Measurements from ENCODE around the gene LCP2. TPM values are rescaled to one million over a fixed set of nuclear protein-coding genes. Genes with fewer than 3 reads are reported as not detected.
A peak's percentile ranks its signal among the peaks of the same experiment; 100 is the strongest.

LCP2 gene
- total RNA-seq, 1 experiment from 2014 or later, result 0.72 TPM

GRCh38 chr5:170338933-170339779 lies 41.6 kb upstream of the LCP2 start:
- H3K9me3 Mint-ChIP-seq, result peaks cover 23% of the 10 kb centered on the region
- no peak overlapping the region for H3K27ac Mint-ChIP-seq
- ChIA-PET POLR2A (interaction anchor here (1.1 kb wide), 1 partner anchor 113 kb away, joined by 3 read pairs; no protein-coding TSS in a partner anchor), CTCF (interaction anchor here (0.6 to 6.8 kb wide), 38 partner anchors 9 to 178 kb away, joined by 3 to 92 read pairs (median 5); partner anchors contain the start of genes C5orf58, KCNMB1 and LCP2)
- peak; percentile 84 for ATAC-seq
- DNase-seq (ENCODE audit: low spot score), result peak; percentile 64
- H3K27me3 Mint-ChIP-seq (ENCODE audit: low read depth), result no peaks in the 10 kb centered on the region; the same call in none of the 2 replicates
- TF ChIP-seq NR3C1 (CRISPR knock-in tag; conservative IDR thresholded peaks at IDR 0.05; ENCODE audit: low read depth) (no peak), FOXJ3 (CRISPR knock-in tag; IDR thresholded peaks at IDR 0.05; ENCODE audit: borderline replicate concordance) (no peak), ERG (CRISPR knock-in tag; IDR thresholded peaks at IDR 0.05) (no peak), ZNF138 (CRISPR knock-in tag; conservative IDR thresholded peaks at IDR 0.05) (no peak), SP1 (CRISPR knock-in tag; conservative IDR thresholded peaks at IDR 0.05) (0 out of 2 replicates have a peak, but pooled peaks have one; percentile 31), CBFB (CRISPR knock-in tag; IDR thresholded peaks at IDR 0.05; ENCODE audit: low read depth) (no peak), ETV6 (CRISPR knock-in tag; IDR thresholded peaks at IDR 0.05) (peak; percentile 38; the same call in 1 of the 2 replicates), CREB1 (CRISPR knock-in tag; IDR thresholded peaks at IDR 0.05) (no peak), ZNF532 (CRISPR knock-in tag; IDR thresholded peaks at IDR 0.05; ENCODE audit: borderline replicate concordance) (no peak)
- TF ChIP-seq, protein P1, sequence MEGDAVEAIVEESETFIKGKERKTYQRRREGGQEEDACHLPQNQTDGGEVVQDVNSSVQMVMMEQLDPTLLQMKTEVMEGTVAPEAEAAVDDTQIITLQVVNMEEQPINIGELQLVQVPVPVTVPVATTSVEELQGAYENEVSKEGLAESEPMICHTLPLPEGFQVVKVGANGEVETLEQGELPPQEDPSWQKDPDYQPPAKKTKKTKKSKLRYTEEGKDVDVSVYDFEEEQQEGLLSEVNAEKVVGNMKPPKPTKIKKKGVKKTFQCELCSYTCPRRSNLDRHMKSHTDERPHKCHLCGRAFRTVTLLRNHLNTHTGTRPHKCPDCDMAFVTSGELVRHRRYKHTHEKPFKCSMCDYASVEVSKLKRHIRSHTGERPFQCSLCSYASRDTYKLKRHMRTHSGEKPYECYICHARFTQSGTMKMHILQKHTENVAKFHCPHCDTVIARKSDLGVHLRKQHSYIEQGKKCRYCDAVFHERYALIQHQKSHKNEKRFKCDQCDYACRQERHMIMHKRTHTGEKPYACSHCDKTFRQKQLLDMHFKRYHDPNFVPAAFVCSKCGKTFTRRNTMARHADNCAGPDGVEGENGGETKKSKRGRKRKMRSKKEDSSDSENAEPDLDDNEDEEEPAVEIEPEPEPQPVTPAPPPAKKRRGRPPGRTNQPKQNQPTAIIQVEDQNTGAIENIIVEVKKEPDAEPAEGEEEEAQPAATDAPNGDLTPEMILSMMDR (IDR thresholded peaks at IDR 0.05), result peak; percentile 63
- TF ChIP-seq, protein P2, sequence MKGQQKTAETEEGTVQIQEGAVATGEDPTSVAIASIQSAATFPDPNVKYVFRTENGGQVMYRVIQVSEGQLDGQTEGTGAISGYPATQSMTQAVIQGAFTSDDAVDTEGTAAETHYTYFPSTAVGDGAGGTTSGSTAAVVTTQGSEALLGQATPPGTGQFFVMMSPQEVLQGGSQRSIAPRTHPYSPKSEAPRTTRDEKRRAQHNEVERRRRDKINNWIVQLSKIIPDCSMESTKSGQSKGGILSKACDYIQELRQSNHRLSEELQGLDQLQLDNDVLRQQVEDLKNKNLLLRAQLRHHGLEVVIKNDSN (CRISPR knock-in tag; IDR thresholded peaks at IDR 0.05), result no peak
- no peak overlapping the region for H3K4me3 Mint-ChIP-seq
- H3K36me3 Mint-ChIP-seq, result peaks cover 16% of the 10 kb centered on the region
- H3K4me1 Mint-ChIP-seq, result peaks cover 58% of the 10 kb centered on the region

GRCh38 chr5:170338291-170338690 lies 40.7 kb upstream of the LCP2 start:
- Mint-ChIP-seq H3K36me3 (peaks cover 12% of the 10 kb centered on the region), H3K27me3 (ENCODE audit: low read depth) (no peaks in the 10 kb centered on the region; the same call in none of the 2 replicates), H3K4me3 (no peak overlapping the region), H3K4me1 (peaks cover 66% of the 10 kb centered on the region), H3K9me3 (peaks cover 14% of the 10 kb centered on the region), H3K27ac (no peak overlapping the region)
- DNase-seq (ENCODE audit: low spot score), result no peak
- ChIA-PET CTCF (interaction anchor here (0.6 to 6.8 kb wide), 37 partner anchors 10 to 177 kb away, joined by 3 to 92 read pairs (median 5); partner anchors contain the start of genes C5orf58, KCNMB1 and LCP2), POLR2A (no interaction called here)
- ATAC-seq, result no peak
- TF ChIP-seq, protein P3, sequence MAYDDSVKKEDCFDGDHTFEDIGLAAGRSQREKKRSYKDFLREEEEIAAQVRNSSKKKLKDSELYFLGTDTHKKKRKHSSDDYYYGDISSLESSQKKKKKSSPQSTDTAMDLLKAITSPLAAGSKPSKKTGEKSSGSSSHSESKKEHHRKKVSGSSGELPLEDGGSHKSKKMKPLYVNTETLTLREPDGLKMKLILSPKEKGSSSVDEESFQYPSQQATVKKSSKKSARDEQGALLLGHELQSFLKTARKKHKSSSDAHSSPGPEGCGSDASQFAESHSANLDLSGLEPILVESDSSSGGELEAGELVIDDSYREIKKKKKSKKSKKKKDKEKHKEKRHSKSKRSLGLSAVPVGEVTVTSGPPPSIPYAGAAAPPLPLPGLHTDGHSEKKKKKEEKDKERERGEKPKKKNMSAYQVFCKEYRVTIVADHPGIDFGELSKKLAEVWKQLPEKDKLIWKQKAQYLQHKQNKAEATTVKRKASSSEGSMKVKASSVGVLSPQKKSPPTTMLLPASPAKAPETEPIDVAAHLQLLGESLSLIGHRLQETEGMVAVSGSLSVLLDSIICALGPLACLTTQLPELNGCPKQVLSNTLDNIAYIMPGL (CRISPR knock-in tag; IDR thresholded peaks at IDR 0.05), result no peak
- TF ChIP-seq, protein P4, sequence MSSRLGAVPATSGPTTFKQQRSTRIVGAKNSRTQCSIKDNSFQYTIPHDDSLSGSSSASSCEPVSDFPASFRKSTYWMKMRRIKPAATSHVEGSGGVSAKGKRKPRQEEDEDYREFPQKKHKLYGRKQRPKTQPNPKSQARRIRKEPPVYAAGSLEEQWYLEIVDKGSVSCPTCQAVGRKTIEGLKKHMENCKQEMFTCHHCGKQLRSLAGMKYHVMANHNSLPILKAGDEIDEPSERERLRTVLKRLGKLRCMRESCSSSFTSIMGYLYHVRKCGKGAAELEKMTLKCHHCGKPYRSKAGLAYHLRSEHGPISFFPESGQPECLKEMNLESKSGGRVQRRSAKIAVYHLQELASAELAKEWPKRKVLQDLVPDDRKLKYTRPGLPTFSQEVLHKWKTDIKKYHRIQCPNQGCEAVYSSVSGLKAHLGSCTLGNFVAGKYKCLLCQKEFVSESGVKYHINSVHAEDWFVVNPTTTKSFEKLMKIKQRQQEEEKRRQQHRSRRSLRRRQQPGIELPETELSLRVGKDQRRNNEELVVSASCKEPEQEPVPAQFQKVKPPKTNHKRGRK (CRISPR knock-in tag; IDR thresholded peaks at IDR 0.05; ENCODE audit: borderline replicate concordance), result no peak
- no peak for TF ChIP-seq CDX4 (CRISPR knock-in tag; IDR thresholded peaks at IDR 0.05; ENCODE audit: borderline replicate concordance)
- no peak for TF ChIP-seq EMX1 (CRISPR knock-in tag; IDR thresholded peaks at IDR 0.05)
- TF ChIP-seq, protein P5, sequence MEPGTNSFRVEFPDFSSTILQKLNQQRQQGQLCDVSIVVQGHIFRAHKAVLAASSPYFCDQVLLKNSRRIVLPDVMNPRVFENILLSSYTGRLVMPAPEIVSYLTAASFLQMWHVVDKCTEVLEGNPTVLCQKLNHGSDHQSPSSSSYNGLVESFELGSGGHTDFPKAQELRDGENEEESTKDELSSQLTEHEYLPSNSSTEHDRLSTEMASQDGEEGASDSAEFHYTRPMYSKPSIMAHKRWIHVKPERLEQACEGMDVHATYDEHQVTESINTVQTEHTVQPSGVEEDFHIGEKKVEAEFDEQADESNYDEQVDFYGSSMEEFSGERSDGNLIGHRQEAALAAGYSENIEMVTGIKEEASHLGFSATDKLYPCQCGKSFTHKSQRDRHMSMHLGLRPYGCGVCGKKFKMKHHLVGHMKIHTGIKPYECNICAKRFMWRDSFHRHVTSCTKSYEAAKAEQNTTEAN (CRISPR knock-in tag; IDR thresholded peaks at IDR 0.05), result no peak
- no peak for TF ChIP-seq FOXK1 (CRISPR knock-in tag; IDR thresholded peaks at IDR 0.05)
- TF ChIP-seq, protein P6, sequence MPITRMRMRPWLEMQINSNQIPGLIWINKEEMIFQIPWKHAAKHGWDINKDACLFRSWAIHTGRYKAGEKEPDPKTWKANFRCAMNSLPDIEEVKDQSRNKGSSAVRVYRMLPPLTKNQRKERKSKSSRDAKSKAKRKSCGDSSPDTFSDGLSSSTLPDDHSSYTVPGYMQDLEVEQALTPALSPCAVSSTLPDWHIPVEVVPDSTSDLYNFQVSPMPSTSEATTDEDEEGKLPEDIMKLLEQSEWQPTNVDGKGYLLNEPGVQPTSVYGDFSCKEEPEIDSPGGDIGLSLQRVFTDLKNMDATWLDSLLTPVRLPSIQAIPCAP (CRISPR knock-in tag; IDR thresholded peaks at IDR 0.05), result no peak

Measured in WTC11 (cell line).